NCI-H146 treated with DMSO at 0.1 percent for 48 hours (cell line): ENCODE measurements around the gene MSI2.

Experiments used
- DNase-seq: peaks from one replicate; lab custom pipeline; 2025; ENCODE audit not compliant: unreplicated experiment; lab: John Stamatoyannopoulos, UW

MSI2 gene

GRCh38 chr17:57584050-57584551 lies 327.8 kb downstream of the MSI2 start:
- DNase-seq, result no peak

GRCh38 chr17:57585341-57586195 lies 329.2 kb downstream of the MSI2 start:
- no peak for DNase-seq

- DNase-seq, result no peak
Observed at GRCh38 chr17:57586196-57586740, 329.9 kb downstream of the MSI2 start.

GRCh38 chr17:57586742-57587141 lies 330.4 kb downstream of the MSI2 start:
- no peak for DNase-seq

GRCh38 chr17:57587193-57587969 lies 331.1 kb downstream of the MSI2 start:
- no peak for DNase-seq

- no peak for DNase-seq
Observed at GRCh38 chr17:57588086-57588485, 331.8 kb downstream of the MSI2 start.

- DNase-seq, result no peak
Observed at GRCh38 chr17:57589151-57590034, 333.1 kb downstream of the MSI2 start.

- no peak for DNase-seq
Observed at GRCh38 chr17:57593739-57594462, 337.6 kb downstream of the MSI2 start.

- DNase-seq, result no peak
Observed at GRCh38 chr17:57594767-57595166, 338.4 kb downstream of the MSI2 start.

GRCh38 chr17:57595426-57595825 lies 339.1 kb downstream of the MSI2 start:
- no peak for DNase-seq

GRCh38 chr17:57595947-57596695 lies 339.8 kb downstream of the MSI2 start:
- DNase-seq, result no peak

- DNase-seq, result no peak
Observed at GRCh38 chr17:57597101-57597500, 340.8 kb downstream of the MSI2 start.

- DNase-seq, result peak; percentile 65
Observed at GRCh38 chr17:57597531-57598453, 341.5 kb downstream of the MSI2 start.

- no peak for DNase-seq
Observed at GRCh38 chr17:57599271-57600045, 343.1 kb downstream of the MSI2 start.

GRCh38 chr17:57600074-57600473 lies 343.8 kb downstream of the MSI2 start:
- DNase-seq, result no peak

- no peak for DNase-seq
Observed at GRCh38 chr17:57601143-57601735, 344.9 kb downstream of the MSI2 start.

- no peak for DNase-seq
Observed at GRCh38 chr17:57602896-57603295, 346.6 kb downstream of the MSI2 start.
